H9 (cell line): ENCODE data around the gene CFAP91. TPM values are rescaled to one million over a fixed set of nuclear protein-coding genes. Genes with fewer than 3 reads are reported as not detected.
A peak's percentile ranks its signal among the peaks of the same experiment; 100 is the strongest.

Source experiments
- DNase-seq: peaks from one replicate; pipeline ENCODE4 v3.0.0-alpha.2; 2017
- H2AFZ ChIP-seq: one replicate; pipeline ENCODE4 v1.6.1; 2013; ENCODE audit warnings: mild to moderate bottlenecking, low read length, control low read depth, moderate library complexity
- H2AK5ac ChIP-seq: 2 replicates; pipeline ENCODE4 v1.6.1; 2013; ENCODE audit warnings: low read length, control low read depth, mixed read lengths; ENCODE audit not compliant: insufficient read length
- H2BK120ac ChIP-seq: one replicate; pipeline ENCODE4 v1.6.1; 2013; ENCODE audit warnings: low read depth, mild to moderate bottlenecking, low read length, control low read depth, inconsistent platforms; ENCODE audit not compliant: poor library complexity, severe bottlenecking
- H2BK12ac ChIP-seq: 2 replicates; pipeline ENCODE4 v1.6.1; 2013; ENCODE audit warnings: low read length, control low read depth, mixed read lengths, low read depth; ENCODE audit not compliant: insufficient read length
- H2BK15ac ChIP-seq: 2 replicates; pipeline ENCODE4 v1.6.1; 2013; ENCODE audit warnings: low read depth, low read length, control low read depth
- H2BK20ac ChIP-seq: one replicate; pipeline ENCODE4 v1.6.1; 2013; ENCODE audit warnings: low read depth, mild to moderate bottlenecking, low read length, control low read depth, inconsistent platforms; ENCODE audit not compliant: poor library complexity, severe bottlenecking
- H2BK5ac ChIP-seq: 2 replicates; pipeline ENCODE4 v1.6.1; 2013; ENCODE audit warnings: low read length, control low read depth, mixed read lengths; ENCODE audit not compliant: insufficient read length
- H3K14ac ChIP-seq: 2 replicates; pipeline ENCODE4 v1.6.1; 2013; ENCODE audit warnings: low read length, control low read depth; ENCODE audit not compliant: insufficient read depth
- H3K18ac ChIP-seq: 2 replicates; pipeline ENCODE4 v1.6.1; 2013; ENCODE audit warnings: low read depth, mild to moderate bottlenecking, mixed read lengths, low read length, control low read depth; ENCODE audit not compliant: insufficient read length
- H3K23ac ChIP-seq: 2 replicates; pipeline ENCODE4 v1.6.1; 2013; ENCODE audit warnings: low read length, control low read depth, mixed read lengths, low read depth; ENCODE audit not compliant: insufficient read length
- H3K23me2 ChIP-seq: 2 replicates; pipeline ENCODE4 v1.6.1; 2013; ENCODE audit warnings: low read depth, mild to moderate bottlenecking, mixed read lengths, low read length, control low read depth; ENCODE audit not compliant: insufficient read length, poor library complexity, severe bottlenecking
- H3K27ac ChIP-seq: 2 replicates; pipeline ENCODE4 v1.5.1; 2013; ENCODE audit warnings: low read length, control low read depth, mixed read lengths, low read depth; ENCODE audit not compliant: insufficient read length
- H3K27me3 ChIP-seq: 2 replicates; pipeline ENCODE4 v1.6.1; 2013; ENCODE audit warnings: low read length, control low read depth, inconsistent platforms; ENCODE audit not compliant: insufficient read depth
- H3K4ac ChIP-seq: 2 replicates; pipeline ENCODE4 v1.6.1; 2013; ENCODE audit warnings: low read depth, mild to moderate bottlenecking, control low read depth, inconsistent platforms, low read length, moderate library complexity
- H3K4me1 ChIP-seq: 2 replicates; pipeline ENCODE4 v1.6.1; 2013; ENCODE audit warnings: low read length, control low read depth, inconsistent platforms; ENCODE audit not compliant: insufficient read depth
- H3K4me2 ChIP-seq: 2 replicates; pipeline ENCODE4 v1.6.1; 2013; ENCODE audit warnings: low read length, control low read depth, mixed read lengths; ENCODE audit not compliant: insufficient read length, insufficient read depth
- H3K56ac ChIP-seq: 2 replicates; pipeline ENCODE4 v1.6.1; 2013; ENCODE audit warnings: low read depth, mild to moderate bottlenecking, mixed read lengths, low read length, control low read depth; ENCODE audit not compliant: insufficient read length
- H3K79me1 ChIP-seq: 2 replicates; pipeline ENCODE4 v1.6.1; 2013; ENCODE audit warnings: low read depth, mild to moderate bottlenecking, moderate library complexity, low read length, control low read depth, inconsistent platforms; ENCODE audit not compliant: insufficient read depth, poor library complexity, severe bottlenecking
- H3K79me2 ChIP-seq: 2 replicates; pipeline ENCODE4 v1.6.1; 2013; ENCODE audit warnings: low read length, control low read depth, inconsistent platforms; ENCODE audit not compliant: insufficient read depth
- H3K9ac ChIP-seq: 2 replicates; pipeline ENCODE4 v1.6.1; 2013; ENCODE audit warnings: low read length, control low read depth, mixed read lengths; ENCODE audit not compliant: insufficient read length; ENCODE audit errors: extremely low read depth
- H3K9me3 ChIP-seq: one replicate; pipeline ENCODE4 v1.6.1; 2013; ENCODE audit warnings: low read depth, low read length, inconsistent platforms; ENCODE audit not compliant: control insufficient read depth
- H3T11ph ChIP-seq: one replicate; pipeline ENCODE4 v1.6.1; 2013; ENCODE audit warnings: mild to moderate bottlenecking, low read length, control low read depth, inconsistent platforms
- H4K20me1 ChIP-seq: one replicate; pipeline ENCODE4 v1.6.1; 2013; ENCODE audit not compliant: control insufficient read depth, insufficient read length, insufficient read depth
- H4K5ac ChIP-seq: 2 replicates; pipeline ENCODE4 v1.6.1; 2013; ENCODE audit warnings: low read depth, mild to moderate bottlenecking, mixed read lengths, low read length, control low read depth; ENCODE audit not compliant: insufficient read length
- H4K8ac ChIP-seq: replicated peaks from 2 replicates; pipeline ENCODE4 v1.6.1; 2013; ENCODE audit warnings: low read length, control low read depth, mixed read lengths, low read depth; ENCODE audit not compliant: insufficient read length
- H4K91ac ChIP-seq: 2 replicates; pipeline ENCODE4 v1.6.1; 2013; ENCODE audit warnings: low read depth, mild to moderate bottlenecking, moderate library complexity, mixed read lengths, low read length, control low read depth; ENCODE audit not compliant: insufficient read length
- H3K27ac Mint-ChIP-seq, 3 experiments: 2 replicates in 2 of 3; 3 replicates in 1 of 3; pipeline ENCODE4 v1.8.0; 2020 to 2021; ENCODE audit warnings: mixed read lengths in 3 of 3, mild to moderate bottlenecking in 1 of 3, moderate library complexity in 1 of 3
- H3K27me3 Mint-ChIP-seq: 2 replicates; pipeline ENCODE4 v1.8.0; 2021; ENCODE audit warnings: low read depth, mild to moderate bottlenecking, moderate library complexity, mixed read lengths
- H3K36me3 Mint-ChIP-seq, 3 experiments: 2 replicates in 2 of 3; 3 replicates in 1 of 3; pipeline ENCODE4 v1.8.0; 2020 to 2021; ENCODE audit warnings: low read depth in 3 of 3, mixed read lengths in 3 of 3; ENCODE audit not compliant: insufficient read depth in 1 of 3
- H3K4me1 Mint-ChIP-seq, 2 experiments: 2 replicates each; pipeline ENCODE4 v1.8.0; 2020; ENCODE audit warnings: mixed read lengths in 2 of 2
- H3K4me3 Mint-ChIP-seq, 2 experiments: 2 replicates in 1 of 2; 3 replicates in 1 of 2; pipeline ENCODE4 v1.8.0; 2020 to 2021; ENCODE audit warnings: mild to moderate bottlenecking in 2 of 2, mixed read lengths in 2 of 2, moderate library complexity in 1 of 2
- H3K9me3 Mint-ChIP-seq, 2 experiments: 2 replicates in 1 of 2; 3 replicates in 1 of 2; pipeline ENCODE4 v1.8.0; 2020; ENCODE audit warnings: mild to moderate bottlenecking in 2 of 2, mixed read lengths in 2 of 2, moderate library complexity in 1 of 2
- CTCF ChIP-seq: fragments of 200-600 bp; sonication (generic); conservative IDR thresholded peaks from 3 replicates; pipeline ENCODE4 v1.8.0; 2021; ENCODE audit warnings: antibody characterized with exemption, mild to moderate bottlenecking
- WGBS: extraction: QIAGEN DNeasy Blood & Tissue Kit; methylation state at CpG from one replicate; pipeline ENCODE4 v1.1.7; 2013; ENCODE audit warnings: missing lambda C conversion rate, low lambda C conversion rate, mixed read lengths; ENCODE audit not compliant: insufficient read length; ENCODE audit errors: extremely low coverage; 5-methylcytosine and 5-hydroxymethylcytosine counted together
- total RNA-seq: library from RNA; stranded (reverse); gene quantifications from 2 replicates; pipeline ENCODE4 v1.2.1, GENCODE V29; 2021

CFAP91 gene
- total RNA-seq, 1 experiment from 2014 or later, result 2.3 TPM

- Mint-ChIP-seq H3K27me3 (peaks cover 8% of the 10 kb centered on the region; the same call in 1 of the 2 replicates), H3K4me3 (no peak overlapping the region), H3K36me3 (peaks cover 5 to 14% (median 10%) of the 10 kb centered on the region in 3 experiments; a peak in 4 of 7 replicates), H3K9me3 (peaks cover 10 to 15% of the 10 kb centered on the region in 2 experiments), H3K4me1 (no peaks in the 10 kb centered on the region; a peak in 2 of 4 replicates), H3K27ac (no peak overlapping the region)
- H3K23me2 ChIP-seq, result no peaks in the 10 kb centered on the region
- no peak overlapping the region for H3K18ac ChIP-seq
- peak; percentile 76 for TF ChIP-seq CTCF
- no peak overlapping the region for H2BK5ac ChIP-seq
- no peak overlapping the region for H3K4ac ChIP-seq
- no peak overlapping the region for H3K14ac ChIP-seq
- H2BK20ac ChIP-seq, result no peak overlapping the region
- no peaks in the 10 kb centered on the region for H3K79me2 ChIP-seq
- WGBS, result no CpG with 5 or more reads among the region's 4 CpGs
- no peaks in the 10 kb centered on the region for H3K27me3 ChIP-seq
- H3K79me1 ChIP-seq, result no peaks in the 10 kb centered on the region
- H3T11ph ChIP-seq, result no peak overlapping the region
- no peak overlapping the region for H2BK15ac ChIP-seq
- H4K5ac ChIP-seq, result no peak overlapping the region
- no peaks in the 10 kb centered on the region for H3K9me3 ChIP-seq
- H3K4me1 ChIP-seq, result no peaks in the 10 kb centered on the region
- no peak overlapping the region for H4K91ac ChIP-seq
- H2AFZ ChIP-seq, result no peak overlapping the region
- H3K27ac ChIP-seq, result no peak overlapping the region
- no peak overlapping the region for H2BK12ac ChIP-seq
- DNase-seq, result no peak
- H4K20me1 ChIP-seq, result no peaks in the 10 kb centered on the region
- H4K8ac ChIP-seq, result no peak overlapping the region
- no peak overlapping the region for H3K56ac ChIP-seq
- H3K4me2 ChIP-seq, result no peak overlapping the region
- no peak overlapping the region for H3K9ac ChIP-seq
- no peak overlapping the region for H2BK120ac ChIP-seq
- H3K23ac ChIP-seq, result no peak overlapping the region
- H2AK5ac ChIP-seq, result no peak overlapping the region
Observed at GRCh38 chr3:119690043-119690656, 12.7 kb upstream of the CFAP91 start.
